Activated CD4-positive, alpha-beta T cell treated with anti-CD3 and anti-CD28 coated beads for 36 hours (primary cell): ENCODE measurements around the gene TPRX1. TPM values are rescaled to one million over a fixed set of nuclear protein-coding genes. Genes with fewer than 3 reads are reported as not detected.
"Not testable (repeated sequence)": the region's sequence is repeated elsewhere in the genome, so short reads cannot be mapped to it uniquely, and the experiment has no call there.

Source experiments
- ATAC-seq: fragments of 200-7000 bp; cut with Tn5 transposase; one replicate; pipeline ENCODE4 v1.10.0; 2021; ENCODE audit warnings: mild to moderate bottlenecking, moderate library complexity
- CTCF ChIA-PET: fragments of 350-600 bp; sonication (Branson Sonifier 250); formaldehyde crosslinking; loops from one replicate; lab custom pipeline; 2021; ENCODE audit warnings: antibody characterized with exemption; lab: Charles Lee
- POLR2A ChIA-PET: fragments of 350-600 bp; sonication (Branson Sonifier 250); formaldehyde crosslinking; loops from one replicate; lab custom pipeline; 2021; ENCODE audit warnings: antibody characterized with exemption, inconsistent platforms; lab: Charles Lee
- DNase-seq: peaks from one replicate; pipeline ENCODE4 v3.0.0-alpha.2; 2020
- H3K27ac Mint-ChIP-seq: one replicate; pipeline ENCODE4 v1.8.0; 2021; ENCODE audit warnings: mixed read lengths
- H3K27me3 Mint-ChIP-seq: one replicate; pipeline ENCODE4 v1.8.0; 2021; ENCODE audit warnings: mixed read lengths
- H3K36me3 Mint-ChIP-seq: one replicate; pipeline ENCODE4 v1.8.0; 2021; ENCODE audit warnings: low read depth, mixed read lengths
- H3K4me1 Mint-ChIP-seq: one replicate; pipeline ENCODE4 v1.8.0; 2021; ENCODE audit warnings: mixed read lengths
- H3K4me3 Mint-ChIP-seq: one replicate; pipeline ENCODE4 v1.8.0; 2021; ENCODE audit warnings: mild to moderate bottlenecking, moderate library complexity, mixed read lengths
- H3K9me3 Mint-ChIP-seq: one replicate; pipeline ENCODE4 v1.8.0; 2021; ENCODE audit warnings: low read depth, mixed read lengths
- intact Hi-C, 2 experiments: fragments of 100-400 bp; cut with DNase I in 1 of 2; cut with micrococcal nuclease in 1 of 2; formaldehyde crosslinking; loops; one replicate each; pipeline versions ENCODE4 v1.14.2 to v1.15.1; 2022 to 2024; cut with DNase I, micrococcal nuclease
- total RNA-seq, 2 experiments: library from RNA; stranded (reverse); gene quantifications; one replicate each; pipeline ENCODE4 v1.2.3, GENCODE V29; 2021

The TPRX1 gene, protein sequence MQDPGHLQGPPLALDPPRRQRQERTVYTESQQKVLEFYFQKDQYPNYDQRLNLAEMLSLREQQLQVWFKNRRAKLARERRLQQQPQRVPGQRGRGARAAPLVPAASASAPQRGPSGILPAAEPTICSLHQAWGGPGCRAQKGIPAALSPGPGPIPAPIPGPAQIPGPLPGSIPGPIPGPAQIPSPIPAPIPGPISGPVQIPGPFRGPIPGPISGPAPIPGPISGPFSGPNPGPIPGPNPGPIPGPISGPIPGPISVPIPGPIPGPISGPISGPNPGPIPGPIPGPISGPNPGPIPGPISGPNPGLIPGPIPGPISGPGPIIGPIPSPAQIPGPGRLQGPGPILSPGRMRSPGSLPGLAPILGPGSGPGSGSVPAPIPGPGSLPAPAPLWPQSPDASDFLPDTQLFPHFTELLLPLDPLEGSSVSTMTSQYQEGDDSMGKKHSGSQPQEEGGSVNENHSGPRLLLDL
- total RNA-seq: not detected

DNA sequence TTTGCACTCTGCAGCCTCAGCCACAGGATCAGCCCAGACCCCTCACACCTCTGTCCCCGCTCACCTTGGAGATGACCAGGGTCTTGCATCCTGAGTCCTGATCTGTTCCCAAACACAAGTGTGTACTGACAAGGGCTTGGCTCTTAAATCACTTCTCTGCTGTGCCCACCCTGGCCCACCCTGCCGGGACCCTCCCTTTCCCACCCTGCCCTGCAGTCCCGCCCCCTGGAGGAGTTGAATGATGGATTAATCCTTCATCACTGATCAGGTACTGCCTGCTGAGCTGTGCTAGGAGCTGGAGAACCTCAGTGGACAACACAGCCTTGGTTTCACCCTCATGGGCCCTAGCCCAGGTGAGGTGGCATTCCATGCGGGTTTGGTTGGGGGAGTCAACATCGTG is at the start of gene TPRX1:
Gene TPRX1, minus strand, starts transcription at position 101 of the 400 bp plus-strand sequence. Its CDS starts 12 bp downstream, at position 89.
- H3K27me3 Mint-ChIP-seq, POLR2A ChIA-PET, intact Hi-C loops, DNase-seq, H3K4me1 Mint-ChIP-seq, H3K27ac Mint-ChIP-seq, H3K36me3 Mint-ChIP-seq, H3K4me3 Mint-ChIP-seq, ATAC-seq, H3K9me3 Mint-ChIP-seq, CTCF ChIA-PET: not testable (repeated sequence)

DNA sequence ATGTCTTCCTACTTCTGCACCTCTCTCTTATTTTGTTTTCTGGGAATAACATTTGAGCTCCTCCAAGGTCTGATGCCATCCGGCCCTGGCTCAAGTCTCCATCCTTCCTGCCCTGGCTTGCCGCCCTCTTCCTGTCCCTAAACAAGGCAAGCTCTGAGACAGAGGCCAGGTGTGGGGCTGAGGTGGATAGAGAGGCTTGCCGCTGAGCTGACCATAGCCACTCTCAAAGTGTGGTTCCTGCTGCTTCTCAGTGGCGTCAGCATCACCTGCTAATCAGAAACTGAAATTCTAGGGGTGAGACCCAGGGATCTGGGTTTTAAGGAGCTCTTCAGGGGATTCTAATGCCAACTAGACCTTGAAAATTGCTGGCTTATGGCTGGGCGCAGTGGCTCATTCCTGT is 48.7 kb upstream of the TPRX1 start:
- Mint-ChIP-seq H3K4me1 (peaks cover 11% of the 10 kb centered on the region), H3K27ac (no peak overlapping the region), H3K4me3 (no peak overlapping the region), H3K36me3 (no peaks in the 10 kb centered on the region), H3K27me3 (peaks cover 32% of the 10 kb centered on the region), H3K9me3 (no peaks in the 10 kb centered on the region)
- ChIA-PET CTCF (interaction anchor here (0.7 to 1.8 kb wide), 3 partner anchors 16 to 277 kb away, joined by 3 to 7 read pairs (median 3); no protein-coding TSS in a partner anchor), POLR2A (interaction anchor here (0.6 kb wide), 1 partner anchor 206 kb away, joined by 6 read pairs; no protein-coding TSS in a partner anchor)
- DNase-seq (no peak), ATAC-seq (no peak)
- intact Hi-C loops: no loop called here

DNA sequence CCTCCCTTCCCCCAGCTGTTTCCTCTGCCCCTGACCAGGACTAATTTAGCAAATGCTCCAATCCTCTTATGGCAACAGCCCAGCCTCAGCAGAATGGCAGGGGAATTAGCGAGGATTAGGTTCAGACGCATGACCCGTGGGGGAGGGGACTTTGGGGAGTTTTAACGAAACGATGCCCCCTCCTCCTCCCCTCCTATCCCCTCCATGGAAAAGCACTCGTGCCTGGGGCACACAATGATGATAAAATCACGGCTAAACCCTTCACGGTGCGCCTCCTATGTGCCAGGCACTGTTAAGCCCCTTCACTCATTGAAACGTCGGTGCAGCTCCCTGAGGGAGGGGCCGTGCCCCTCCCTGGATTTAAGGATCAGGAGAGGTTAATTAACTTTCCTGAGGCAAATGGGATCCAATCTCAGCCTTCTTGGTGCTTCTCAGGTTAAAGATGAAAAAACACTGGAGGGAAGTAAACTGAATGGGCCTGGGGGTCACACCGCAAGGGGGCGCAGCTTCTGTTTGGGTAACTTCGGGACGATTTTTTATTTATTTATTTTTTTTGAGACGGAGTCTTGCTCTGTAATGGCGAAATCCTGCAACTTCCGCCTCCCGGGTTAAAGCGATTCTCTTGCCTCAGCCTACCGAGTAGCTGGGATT is 44.6 kb upstream of the TPRX1 start:
- H3K36me3 Mint-ChIP-seq: no peaks in the 10 kb centered on the region
- intact Hi-C loops: loop anchor here (1.0 kb wide), 1 partner anchor 14 kb away; no protein-coding TSS in a partner anchor
- peak overlapping the region; percentile 47 for H3K4me3 Mint-ChIP-seq
- no peak overlapping the region for H3K27ac Mint-ChIP-seq
- ChIA-PET CTCF (interaction anchor here (0.7 to 4.5 kb wide), 5 partner anchors 20 to 328 kb away, joined by 3 to 18 read pairs (median 3); no protein-coding TSS in a partner anchor), POLR2A (interaction anchor here (0.7 kb wide), 1 partner anchor 18 kb away, joined by 3 read pairs; no protein-coding TSS in a partner anchor)
- no peaks in the 10 kb centered on the region for H3K9me3 Mint-ChIP-seq
- peaks cover 40% of the 10 kb centered on the region for H3K27me3 Mint-ChIP-seq
- peak; percentile 19 for ATAC-seq
- peak; percentile 79 for DNase-seq
- H3K4me1 Mint-ChIP-seq: peaks cover 8% of the 10 kb centered on the region

DNA sequence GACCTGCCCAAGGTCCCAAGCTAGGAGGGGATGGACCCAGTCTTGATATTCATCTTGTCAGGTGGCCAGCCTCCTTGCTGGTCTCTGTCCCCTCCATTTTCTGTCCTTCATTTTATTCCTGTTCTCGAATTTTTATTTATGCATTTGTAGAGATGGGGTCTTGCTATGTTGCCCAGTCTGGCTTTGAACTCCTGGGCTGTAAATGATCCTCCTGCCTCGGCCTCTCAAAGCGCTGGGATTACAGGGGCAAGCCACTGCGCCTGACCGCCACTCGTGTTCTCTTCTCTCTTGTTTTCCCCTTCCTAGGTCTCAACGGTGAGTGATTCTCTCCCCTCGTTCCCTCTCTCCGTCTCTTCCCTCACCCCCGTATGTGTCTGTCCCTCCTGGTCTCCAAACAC is 44.1 kb upstream of the TPRX1 start:
- ChIA-PET CTCF (interaction anchor here (0.8 to 4.5 kb wide), 3 partner anchors 21 to 113 kb away, joined by 3 to 18 read pairs (median 3); no protein-coding TSS in a partner anchor), POLR2A (no interaction called here)
- Mint-ChIP-seq H3K4me3 (no peak overlapping the region), H3K36me3 (no peaks in the 10 kb centered on the region), H3K4me1 (peaks cover 5% of the 10 kb centered on the region), H3K27me3 (peaks cover 40% of the 10 kb centered on the region), H3K27ac (no peak overlapping the region), H3K9me3 (no peaks in the 10 kb centered on the region)
- no peak for DNase-seq
- intact Hi-C loops: no loop called here
- ATAC-seq: no peak

DNA sequence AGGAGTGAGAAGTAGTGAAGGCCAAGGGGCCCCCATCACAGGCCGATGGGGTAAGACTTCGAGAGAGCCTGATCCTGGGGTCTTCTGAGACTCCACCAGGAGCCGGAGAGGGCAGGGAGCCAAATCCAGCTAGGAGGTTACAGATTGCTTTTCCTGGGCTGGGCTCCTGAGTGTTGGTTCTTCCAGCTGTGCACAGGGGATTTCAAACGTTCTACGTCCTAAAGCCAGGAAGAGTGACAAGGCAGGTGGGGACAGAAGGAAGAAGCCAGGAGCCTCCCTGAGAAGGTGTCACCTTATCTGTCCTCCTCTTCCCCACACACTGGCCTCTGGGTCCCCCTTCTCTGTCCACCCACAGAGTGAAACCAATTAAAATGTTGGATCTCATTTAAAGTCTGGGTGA is 38.6 kb upstream of the TPRX1 start:
- Mint-ChIP-seq H3K27me3 (peaks cover 15% of the 10 kb centered on the region), H3K4me1 (no peaks in the 10 kb centered on the region), H3K4me3 (no peak overlapping the region), H3K9me3 (no peaks in the 10 kb centered on the region), H3K36me3 (no peaks in the 10 kb centered on the region), H3K27ac (no peak overlapping the region)
- intact Hi-C loops: no loop called here
- POLR2A ChIA-PET: no interaction called here
- ATAC-seq (no peak), DNase-seq (no peak)
- CTCF ChIA-PET: interaction anchor here (1.3 to 1.9 kb wide), 2 partner anchors 8 to 26 kb away, joined by 3 to 5 read pairs; no protein-coding TSS in a partner anchor

DNA sequence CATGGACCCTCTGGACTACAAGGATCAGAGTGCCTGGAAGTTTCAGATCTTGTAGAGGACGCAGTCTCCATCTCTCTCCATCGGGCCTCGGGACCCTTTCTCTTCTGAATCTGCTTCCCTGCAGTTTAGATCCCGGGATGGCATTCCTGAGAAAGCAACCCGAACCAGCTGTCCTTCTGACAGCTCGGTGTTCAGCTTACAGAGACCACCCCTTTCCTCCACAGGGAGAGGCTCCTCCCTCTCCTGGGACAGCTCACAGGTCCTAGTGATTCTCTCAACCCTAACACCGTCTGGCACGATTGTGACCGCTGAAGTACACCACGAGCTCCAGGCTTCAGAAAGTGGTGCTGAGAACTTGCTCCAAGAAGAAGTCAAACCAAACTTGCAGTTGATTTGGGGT is 35.6 kb upstream of the TPRX1 start:
- no peak overlapping the region for H3K4me3 Mint-ChIP-seq
- intact Hi-C loops: no loop called here
- no peak overlapping the region for H3K27ac Mint-ChIP-seq
- DNase-seq: no peak
- CTCF ChIA-PET: interaction anchor here (0.8 to 1.7 kb wide), 3 partner anchors 12 to 62 kb away, joined by 3 to 6 read pairs (median 4); no protein-coding TSS in a partner anchor
- H3K9me3 Mint-ChIP-seq: no peaks in the 10 kb centered on the region
- H3K27me3 Mint-ChIP-seq: peaks cover 9% of the 10 kb centered on the region
- ATAC-seq: no peak
- no peaks in the 10 kb centered on the region for H3K4me1 Mint-ChIP-seq
- POLR2A ChIA-PET: interaction anchor here (0.7 kb wide), 1 partner anchor 318 kb away, joined by 3 read pairs; no protein-coding TSS in a partner anchor
- H3K36me3 Mint-ChIP-seq: no peaks in the 10 kb centered on the region

DNA sequence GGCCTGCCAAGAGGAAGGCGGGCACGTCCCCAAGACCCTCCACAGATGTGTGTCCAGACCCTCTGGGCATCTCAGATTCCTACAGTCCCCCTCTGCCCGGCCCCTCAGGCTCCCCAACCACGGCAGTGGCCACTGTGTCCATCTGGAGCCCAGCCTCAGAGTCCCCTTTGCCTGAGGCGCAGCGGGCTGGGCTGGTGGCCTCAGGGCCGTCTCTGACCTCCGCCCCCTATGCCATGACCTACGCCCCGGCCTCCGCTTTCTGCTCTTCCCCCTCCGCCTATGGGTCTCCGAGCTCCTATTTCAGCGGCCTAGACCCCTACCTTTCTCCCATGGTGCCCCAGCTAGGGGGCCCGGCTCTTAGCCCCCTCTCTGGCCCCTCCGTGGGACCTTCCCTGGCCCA is 35.1 kb upstream of the TPRX1 start:
- CTCF ChIA-PET: interaction anchor here (0.8 to 1.7 kb wide), 3 partner anchors 11 to 63 kb away, joined by 3 to 6 read pairs (median 4); no protein-coding TSS in a partner anchor

DNA sequence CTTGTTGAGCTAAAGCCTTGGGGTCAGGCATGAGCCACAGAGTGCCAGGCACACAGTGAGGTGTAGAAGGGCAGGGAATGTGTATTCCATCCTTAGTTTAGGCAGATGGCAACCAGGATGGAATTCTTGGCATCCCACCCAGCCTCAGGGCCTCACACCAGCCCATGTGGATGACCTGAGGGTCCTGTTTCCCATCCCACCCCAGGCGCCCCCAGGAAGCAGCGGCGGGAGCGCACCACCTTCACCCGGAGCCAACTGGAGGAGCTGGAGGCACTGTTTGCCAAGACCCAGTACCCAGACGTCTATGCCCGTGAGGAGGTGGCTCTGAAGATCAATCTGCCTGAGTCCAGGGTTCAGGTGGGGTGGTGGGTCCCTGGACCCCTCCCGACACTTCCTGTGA is 31.7 kb upstream of the TPRX1 start:
- Mint-ChIP-seq H3K36me3 (no peaks in the 10 kb centered on the region), H3K9me3 (no peaks in the 10 kb centered on the region), H3K27me3 (no peaks in the 10 kb centered on the region), H3K4me3 (no peak overlapping the region), H3K4me1 (no peaks in the 10 kb centered on the region), H3K27ac (no peak overlapping the region)
- no peak for DNase-seq
- CTCF ChIA-PET: interaction anchor here (1.6 kb wide), 1 partner anchor 27 kb away, joined by 6 read pairs; no protein-coding TSS in a partner anchor
- no peak for ATAC-seq
- intact Hi-C loops: no loop called here
- POLR2A ChIA-PET: no interaction called here

More for the DNA sequence above, 35.1 kb upstream of the TPRX1 start:
- no peak overlapping the region for H3K4me3 Mint-ChIP-seq
- POLR2A ChIA-PET: no interaction called here
- DNase-seq (no peak), ATAC-seq (no peak)
- H3K9me3 Mint-ChIP-seq: no peaks in the 10 kb centered on the region
- no peaks in the 10 kb centered on the region for H3K36me3 Mint-ChIP-seq
- no peak overlapping the region for H3K27ac Mint-ChIP-seq
- intact Hi-C loops: no loop called here
- no peaks in the 10 kb centered on the region for H3K4me1 Mint-ChIP-seq
- H3K27me3 Mint-ChIP-seq: peaks cover 7% of the 10 kb centered on the region

DNA sequence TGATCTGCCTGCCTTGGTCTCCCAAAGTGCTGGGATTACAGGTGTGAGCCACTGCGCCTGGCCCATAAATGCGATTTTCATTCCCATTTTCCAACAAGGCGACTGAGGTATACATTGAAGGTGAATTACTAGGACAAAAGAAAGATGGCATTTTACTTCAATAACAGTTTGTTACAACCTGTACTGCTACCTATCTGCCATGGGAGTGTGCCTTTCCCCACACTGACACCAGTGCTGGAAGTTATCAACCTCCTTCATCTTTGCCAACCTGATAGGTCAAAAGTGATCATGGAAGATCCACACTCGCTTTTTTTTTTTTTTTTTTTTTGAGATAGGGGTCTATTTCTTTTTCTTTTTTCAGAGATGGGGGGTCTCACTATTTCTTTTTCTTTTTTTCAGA is 28.4 kb upstream of the TPRX1 start:
- no peaks in the 10 kb centered on the region for H3K4me1 Mint-ChIP-seq
- DNase-seq: no peak
- no peak overlapping the region for H3K27ac Mint-ChIP-seq
- ChIA-PET POLR2A (no interaction called here), CTCF (no interaction called here)
- intact Hi-C loops: no loop called here
- no peak for ATAC-seq
- H3K27me3 Mint-ChIP-seq: peaks cover 2% of the 10 kb centered on the region
- H3K4me3 Mint-ChIP-seq: no peak overlapping the region
- H3K9me3 Mint-ChIP-seq: no peaks in the 10 kb centered on the region
- no peaks in the 10 kb centered on the region for H3K36me3 Mint-ChIP-seq

DNA sequence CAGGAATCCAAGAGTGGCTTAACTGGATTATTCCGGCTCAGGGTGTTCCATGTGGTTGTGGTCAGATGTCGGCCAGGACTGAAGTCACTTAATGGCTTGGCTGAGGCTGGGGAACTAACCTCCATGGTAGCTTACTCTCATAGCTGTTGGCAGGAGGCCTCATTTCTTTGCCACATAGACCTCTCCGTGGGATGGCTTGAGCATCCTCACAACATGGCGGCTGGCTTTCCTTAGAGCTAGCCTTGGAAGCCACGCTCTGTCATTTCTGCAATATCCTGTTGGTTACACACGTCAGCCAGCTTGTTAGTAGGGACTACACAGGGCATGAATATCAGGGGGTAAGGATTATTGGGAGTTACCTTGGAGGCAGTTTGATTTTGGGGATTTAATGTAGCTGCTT is 22.4 kb upstream of the TPRX1 start:
- Mint-ChIP-seq H3K27me3 (peaks cover 8% of the 10 kb centered on the region), H3K4me3 (no peak overlapping the region), H3K27ac (no peak overlapping the region), H3K36me3 (no peaks in the 10 kb centered on the region), H3K9me3 (no peaks in the 10 kb centered on the region), H3K4me1 (no peaks in the 10 kb centered on the region)
- ChIA-PET CTCF (no interaction called here), POLR2A (no interaction called here)
- intact Hi-C loops: no loop called here
- ATAC-seq: no peak
- no peak for DNase-seq

DNA sequence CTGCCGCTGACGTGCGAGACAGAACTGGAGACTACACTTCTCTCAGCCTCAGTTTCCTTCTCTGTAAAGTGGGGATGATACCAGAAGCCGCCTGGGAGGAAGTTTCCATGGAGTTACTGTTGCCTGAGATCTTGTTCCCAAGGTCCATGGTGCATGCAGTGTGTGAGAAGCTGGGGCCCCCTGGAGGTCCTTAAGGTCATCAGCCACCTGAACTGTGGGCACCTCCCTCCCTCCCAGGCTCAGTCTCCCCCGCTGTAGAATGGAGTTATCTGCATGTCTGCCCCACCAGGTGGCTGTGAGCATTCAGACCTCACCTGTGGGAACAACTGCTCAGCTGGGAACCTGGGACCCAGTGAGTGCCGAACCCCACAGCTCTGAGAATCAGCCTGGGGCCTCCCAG is 20.0 kb upstream of the TPRX1 start:
- H3K27me3 Mint-ChIP-seq: peaks cover 21% of the 10 kb centered on the region
- H3K27ac Mint-ChIP-seq: no peak overlapping the region
- no peaks in the 10 kb centered on the region for H3K36me3 Mint-ChIP-seq
- POLR2A ChIA-PET: no interaction called here
- H3K4me1 Mint-ChIP-seq: no peaks in the 10 kb centered on the region
- DNase-seq: no peak
- no peaks in the 10 kb centered on the region for H3K9me3 Mint-ChIP-seq
- intact Hi-C loops: no loop called here
- H3K4me3 Mint-ChIP-seq: no peak overlapping the region
- CTCF ChIA-PET: interaction anchor here (0.6 kb wide), 1 partner anchor 19 kb away, joined by 3 read pairs; no protein-coding TSS in a partner anchor
- ATAC-seq: no peak
